Caco-2 (cell line): Measurements from ENCODE around the gene CD34. TPM values are rescaled to one million over a fixed set of nuclear protein-coding genes. Genes with fewer than 3 reads are reported as not detected.

ENCODE experiments used
- BruUV-seq: library from RNA; stranded (reverse); fragments of 400-500 nt; replicated peaks from 2 replicates; lab custom pipeline; 2021; lab: Mats Ljungman, UMichigan
- CTCF ChIA-PET: fragments of 300-600 bp; sonication (Branson Sonifier 250); formaldehyde crosslinking; loops from one replicate; lab custom pipeline; 2022; ENCODE audit warnings: antibody characterized with exemption; lab: Charles Lee
- POLR2A ChIA-PET: fragments of 300-600 bp; sonication (Branson Sonifier 250); formaldehyde crosslinking; loops from one replicate; lab custom pipeline; 2022; ENCODE audit warnings: antibody characterized with exemption; lab: Charles Lee
- DNase-seq, 2 experiments: peaks; one replicate each; pipeline versions ENCODE4 v3.0.0 to v3.0.0-alpha.2; 2020 to 2022
- H3K27me3 ChIP-seq: replicated peaks from 2 replicates; pipeline ENCODE4 v1.6.0; 2011; ENCODE audit warnings: low read length; ENCODE audit not compliant: control insufficient read depth, insufficient read depth
- H3K36me3 ChIP-seq: 2 replicates; pipeline ENCODE4 v1.5.1; 2011; ENCODE audit warnings: low read length; ENCODE audit not compliant: control insufficient read depth, insufficient read depth
- H3K4me1 ChIP-seq: fragments of 250-450 bp; sonication (Bioruptor Pico); 2 replicates; pipeline ENCODE4 v1.5.1; 2020; ENCODE audit warnings: mild to moderate bottlenecking
- H3K4me3 ChIP-seq: 2 replicates; pipeline ENCODE4 v1.5.1; 2011; ENCODE audit warnings: low read depth, mild to moderate bottlenecking, control low read depth, low read length
- H3K9me3 ChIP-seq: fragments of 250-450 bp; sonication (Bioruptor Pico); 2 replicates; pipeline ENCODE4 v1.5.1; 2020; ENCODE audit warnings: mild to moderate bottlenecking, moderate library complexity
- H3K27ac Mint-ChIP-seq: one replicate; pipeline ENCODE4 v1.8.0; 2022; ENCODE audit warnings: mixed read lengths; ENCODE audit not compliant: unreplicated experiment
- H3K27me3 Mint-ChIP-seq: one replicate; pipeline ENCODE4 v1.8.0; 2022; ENCODE audit warnings: mixed read lengths; ENCODE audit not compliant: insufficient read depth, unreplicated experiment
- H3K36me3 Mint-ChIP-seq: one replicate; pipeline ENCODE4 v1.8.0; 2022; ENCODE audit warnings: mild to moderate bottlenecking, mixed read lengths; ENCODE audit not compliant: insufficient read depth, unreplicated experiment
- H3K4me1 Mint-ChIP-seq: one replicate; pipeline ENCODE4 v1.8.0; 2022; ENCODE audit warnings: low read depth, mixed read lengths; ENCODE audit not compliant: unreplicated experiment
- H3K4me3 Mint-ChIP-seq: one replicate; pipeline ENCODE4 v1.8.0; 2022; ENCODE audit warnings: mild to moderate bottlenecking, moderate library complexity, mixed read lengths; ENCODE audit not compliant: unreplicated experiment
- H3K9me3 Mint-ChIP-seq: one replicate; pipeline ENCODE4 v1.8.0; 2022; ENCODE audit warnings: mixed read lengths; ENCODE audit not compliant: unreplicated experiment
- CTCF ChIP-seq, 2 experiments: fragments of 200-600 bp in 1 of 2; IDR thresholded peaks; 1 replicate in 1 of 2; 2 replicates in 1 of 2; pipeline versions ENCODE4 v1.5.1 to v1.8.0; 2011 to 2022; ENCODE audit warnings: antibody characterized with exemption in 1 of 2, control low read depth in 1 of 2, inconsistent platforms in 1 of 2, low read depth in 1 of 2, low read length in 1 of 2, mild to moderate bottlenecking in 1 of 2, moderate library complexity in 1 of 2; ENCODE audit not compliant: insufficient read depth in 1 of 2, severe bottlenecking in 1 of 2, unreplicated experiment in 1 of 2
- intact Hi-C: fragments of 100-400 bp; cut with micrococcal nuclease; formaldehyde crosslinking; loops from one replicate; pipeline ENCODE4 v1.10.0; 2022; ENCODE audit not compliant: unreplicated experiment
- total RNA-seq: library from RNA; stranded (reverse); gene quantifications from 2 replicates; pipeline ENCODE4 v1.2.3, GENCODE V29; 2022

Gene CD34
- total RNA-seq, 1 experiment from 2014 or later = not detected

DNA sequence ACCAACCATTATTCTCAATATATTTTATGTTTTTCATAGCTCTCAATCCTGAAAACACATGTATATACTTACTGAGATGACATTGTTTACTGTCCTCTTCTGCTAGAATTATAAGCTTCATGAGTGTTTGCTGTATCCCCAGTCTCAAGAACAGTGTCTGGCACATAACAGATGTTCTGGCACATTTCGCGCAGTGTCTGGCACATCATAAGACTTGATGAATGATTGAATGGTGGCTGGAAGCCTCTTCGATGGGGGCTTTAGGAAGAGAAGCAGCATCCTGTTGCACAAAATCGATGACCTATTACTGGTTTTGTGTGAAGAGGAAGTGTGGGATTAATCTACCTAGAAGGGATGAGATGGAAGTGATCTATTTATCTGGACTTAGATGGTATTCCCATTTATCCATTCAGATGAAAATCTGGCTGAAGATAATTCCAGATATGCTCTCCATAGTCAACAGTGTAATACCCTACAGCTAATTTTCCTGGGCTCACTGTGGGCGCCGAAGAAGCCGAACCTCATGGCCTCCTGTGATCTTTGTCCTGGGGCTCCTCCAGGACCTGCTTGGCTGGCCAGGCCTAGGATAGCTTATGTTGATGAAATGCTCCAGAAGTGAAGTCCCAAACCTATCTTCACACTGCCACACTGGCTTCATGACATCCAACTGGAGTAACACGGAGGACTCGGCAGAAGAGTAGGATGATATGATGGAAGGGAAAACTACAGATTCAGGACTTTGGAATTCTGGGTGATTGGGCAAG is 26.5 kb downstream of the CD34 start:
- no peak for TF ChIP-seq CTCF (IDR thresholded peaks at IDR 0.05; ENCODE audit: insufficient read depth in 1 of 2, low read depth in 1 of 2, low read length in 1 of 2, severe bottlenecking in 1 of 2, unreplicated experiment in 1 of 2)
- H3K27me3 ChIP-seq = no peaks in the 10 kb centered on the region
- H3K4me1 ChIP-seq = peaks cover 5% of the 10 kb centered on the region
- peaks cover 6% of the 10 kb centered on the region for H3K4me1 Mint-ChIP-seq
- H3K27ac Mint-ChIP-seq = no peak overlapping the region
- no TSS peak for BruUV-seq
- CTCF ChIA-PET = interaction anchor here (1.0 to 4.3 kb wide), 22 partner anchors 8 to 355 kb away, joined by 3 to 113 read pairs (median 6); partner anchors contain the start of gene CD34
- no peaks in the 10 kb centered on the region for H3K36me3 Mint-ChIP-seq
- intact Hi-C loops = loop anchor here (1.0 to 10.0 kb wide), 7 partner anchors 13 to 360 kb away; partner anchors contain the start of gene PLXNA2
- H3K9me3 ChIP-seq = no peaks in the 10 kb centered on the region
- peaks cover 3% of the 10 kb centered on the region for H3K27me3 Mint-ChIP-seq
- no peaks in the 10 kb centered on the region for H3K9me3 Mint-ChIP-seq
- no peak overlapping the region for H3K4me3 Mint-ChIP-seq
- H3K36me3 ChIP-seq = no peaks in the 10 kb centered on the region
- H3K4me3 ChIP-seq = no peak overlapping the region
- POLR2A ChIA-PET = interaction anchor here (0.6 to 1.2 kb wide), 3 partner anchors 56 to 79 kb away, joined by 3 to 7 read pairs (median 5); no protein-coding TSS in a partner anchor
- DNase-seq = no peak

DNA sequence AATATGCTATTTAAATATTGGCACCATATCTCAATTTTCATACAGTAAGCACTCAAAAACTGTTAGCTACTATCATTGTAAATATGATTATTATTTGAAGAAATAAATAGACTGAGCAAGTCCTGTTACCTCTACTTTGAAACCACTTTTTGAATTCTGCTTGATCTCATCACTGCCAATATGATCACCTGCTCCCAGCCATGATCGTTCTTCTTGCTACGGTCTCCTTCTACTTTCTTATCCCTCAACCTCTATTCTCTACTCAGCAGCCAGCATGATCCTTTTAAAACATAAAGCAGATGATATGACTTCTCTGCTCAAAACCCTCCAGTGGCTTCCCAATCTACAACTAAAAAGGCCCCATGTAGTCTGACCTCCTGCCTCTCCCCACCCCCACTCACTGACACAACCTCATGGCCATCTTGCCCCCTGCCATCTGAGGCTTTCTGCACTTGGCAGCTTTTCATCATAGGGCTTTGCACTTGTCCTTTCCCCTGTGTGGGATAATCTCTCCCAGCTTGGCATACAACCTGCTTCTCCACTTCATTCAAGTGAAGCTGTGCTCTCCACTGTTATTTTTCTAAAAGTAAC is 27.2 kb downstream of the CD34 start:
- no peak overlapping the region for H3K4me3 ChIP-seq
- peaks cover 5% of the 10 kb centered on the region for H3K4me1 ChIP-seq
- DNase-seq = no peak
- no peak for TF ChIP-seq CTCF (IDR thresholded peaks at IDR 0.05; ENCODE audit: insufficient read depth in 1 of 2, low read depth in 1 of 2, low read length in 1 of 2, severe bottlenecking in 1 of 2, unreplicated experiment in 1 of 2)
- Mint-ChIP-seq H3K27me3 (peaks cover 3% of the 10 kb centered on the region), H3K4me3 (no peak overlapping the region), H3K9me3 (no peaks in the 10 kb centered on the region), H3K4me1 (peaks cover 6% of the 10 kb centered on the region), H3K27ac (no peak overlapping the region), H3K36me3 (no peaks in the 10 kb centered on the region)
- intact Hi-C loops = loop anchor here (10.0 kb wide), 1 partner anchor 361 kb away; the partner anchor contains the start of gene PLXNA2
- H3K36me3 ChIP-seq = no peaks in the 10 kb centered on the region
- no TSS peak for BruUV-seq
- CTCF ChIA-PET = interaction anchor here (1.5 to 4.3 kb wide), 4 partner anchors 9 to 80 kb away, joined by 4 to 113 read pairs (median 12); partner anchors contain the start of gene CD34
- no peaks in the 10 kb centered on the region for H3K9me3 ChIP-seq
- POLR2A ChIA-PET = interaction anchor here (0.6 kb wide), 1 partner anchor 56 kb away, joined by 3 read pairs; no protein-coding TSS in a partner anchor
- H3K27me3 ChIP-seq = no peaks in the 10 kb centered on the region

- H3K27me3 Mint-ChIP-seq = peaks cover 3% of the 10 kb centered on the region
- H3K4me1 Mint-ChIP-seq = peaks cover 6% of the 10 kb centered on the region
- H3K4me3 Mint-ChIP-seq = no peak overlapping the region
- Histone ChIP-seq H3K4me1 (peaks cover 5% of the 10 kb centered on the region), H3K27me3 (no peaks in the 10 kb centered on the region), H3K36me3 (no peaks in the 10 kb centered on the region), H3K4me3 (no peak overlapping the region), H3K9me3 (no peaks in the 10 kb centered on the region)
- ChIA-PET CTCF (interaction anchor here (1.0 kb wide), 1 partner anchor 80 kb away, joined by 3 read pairs; no protein-coding TSS in a partner anchor), POLR2A (no interaction called here)
- no peak for TF ChIP-seq CTCF (IDR thresholded peaks at IDR 0.05; ENCODE audit: insufficient read depth in 1 of 2, low read depth in 1 of 2, low read length in 1 of 2, severe bottlenecking in 1 of 2, unreplicated experiment in 1 of 2)
- intact Hi-C loops = loop anchor here (10.0 kb wide), 1 partner anchor 362 kb away; the partner anchor contains the start of gene PLXNA2
- no TSS peak for BruUV-seq
- no peak for DNase-seq
- H3K36me3 Mint-ChIP-seq = no peaks in the 10 kb centered on the region
- H3K27ac Mint-ChIP-seq = no peak overlapping the region
- no peaks in the 10 kb centered on the region for H3K9me3 Mint-ChIP-seq
Measured at GRCh38 chr1:207883104-207883651, 27.7 kb downstream of the CD34 start.
